ENCODE results near the gene TBX10. TPM values are rescaled to one million over a fixed set of nuclear protein-coding genes. Genes with fewer than 3 reads are reported as not detected.
"Not testable (repeated sequence)": the region's sequence is repeated elsewhere in the genome, so short reads cannot be mapped to it uniquely, and the experiment has no call there.

Gene TBX10
- total RNA-seq, 1 experiment from 2014 or later: not detected

DNA sequence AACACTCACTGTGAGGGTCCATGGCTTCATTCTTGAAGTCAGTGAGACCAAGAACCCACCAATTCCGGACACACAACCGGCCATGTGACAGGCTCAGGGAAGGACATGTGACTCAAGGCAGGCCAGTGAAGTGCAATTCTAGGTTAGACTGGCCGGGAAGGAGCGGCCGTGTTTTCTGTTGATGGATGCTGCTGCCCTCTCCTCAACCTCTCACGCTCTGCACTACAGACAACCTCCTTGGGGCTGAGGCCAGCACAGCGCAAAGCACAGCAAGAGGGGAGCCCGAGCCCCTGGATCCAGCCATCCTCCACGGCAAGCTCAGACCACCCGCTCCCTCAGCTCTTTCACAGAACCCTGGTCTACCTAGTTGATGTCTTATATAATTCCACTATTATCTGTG lies 12.6 kb downstream of the TBX10 start:
- no peak overlapping the region for H2BK120ac ChIP-seq (ENCODE audit: low read depth, low read length, poor library complexity, severe bottlenecking)
- H3K23ac ChIP-seq (ENCODE audit: insufficient read length, low read depth, low read length): no peak overlapping the region
- no peak overlapping the region for H3K4ac ChIP-seq (ENCODE audit: low read depth, low read length)
- no peaks in the 10 kb centered on the region; the same call in 1 of the 2 replicates for H3K4me1 ChIP-seq (ENCODE audit: insufficient read depth, low read length)
- peaks cover 0 to 6% of the 10 kb centered on the region in 2 experiments; a peak in 3 of 5 replicates for H3K9me3 Mint-ChIP-seq
- H4K5ac ChIP-seq (ENCODE audit: insufficient read length, low read depth, low read length): no peak overlapping the region
- H3K23me2 ChIP-seq (ENCODE audit: insufficient read length, low read depth, low read length, poor library complexity, severe bottlenecking): no peaks in the 10 kb centered on the region
- H3K79me2 ChIP-seq (ENCODE audit: insufficient read depth, low read length): no peaks in the 10 kb centered on the region
- no peak overlapping the region for H2AFZ ChIP-seq (ENCODE audit: low read length)
- no peak overlapping the region for H3K4me2 ChIP-seq (ENCODE audit: insufficient read depth, insufficient read length, low read length)
- H4K20me1 ChIP-seq (ENCODE audit: control insufficient read depth, insufficient read depth, insufficient read length): no peaks in the 10 kb centered on the region
- TF ChIP-seq, protein P1, sequence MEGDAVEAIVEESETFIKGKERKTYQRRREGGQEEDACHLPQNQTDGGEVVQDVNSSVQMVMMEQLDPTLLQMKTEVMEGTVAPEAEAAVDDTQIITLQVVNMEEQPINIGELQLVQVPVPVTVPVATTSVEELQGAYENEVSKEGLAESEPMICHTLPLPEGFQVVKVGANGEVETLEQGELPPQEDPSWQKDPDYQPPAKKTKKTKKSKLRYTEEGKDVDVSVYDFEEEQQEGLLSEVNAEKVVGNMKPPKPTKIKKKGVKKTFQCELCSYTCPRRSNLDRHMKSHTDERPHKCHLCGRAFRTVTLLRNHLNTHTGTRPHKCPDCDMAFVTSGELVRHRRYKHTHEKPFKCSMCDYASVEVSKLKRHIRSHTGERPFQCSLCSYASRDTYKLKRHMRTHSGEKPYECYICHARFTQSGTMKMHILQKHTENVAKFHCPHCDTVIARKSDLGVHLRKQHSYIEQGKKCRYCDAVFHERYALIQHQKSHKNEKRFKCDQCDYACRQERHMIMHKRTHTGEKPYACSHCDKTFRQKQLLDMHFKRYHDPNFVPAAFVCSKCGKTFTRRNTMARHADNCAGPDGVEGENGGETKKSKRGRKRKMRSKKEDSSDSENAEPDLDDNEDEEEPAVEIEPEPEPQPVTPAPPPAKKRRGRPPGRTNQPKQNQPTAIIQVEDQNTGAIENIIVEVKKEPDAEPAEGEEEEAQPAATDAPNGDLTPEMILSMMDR (conservative IDR thresholded peaks at IDR 0.05): no peak
- H3T11ph ChIP-seq (ENCODE audit: low read length): no peak overlapping the region
- H3K79me1 ChIP-seq (ENCODE audit: insufficient read depth, low read depth, low read length, poor library complexity, severe bottlenecking): no peaks in the 10 kb centered on the region
- H3K9me3 ChIP-seq (ENCODE audit: control insufficient read depth, low read depth, low read length): no peaks in the 10 kb centered on the region
- no peak overlapping the region for H3K56ac ChIP-seq (ENCODE audit: insufficient read length, low read depth, low read length)
- H3K4me3 Mint-ChIP-seq: 0 out of 5 replicates have a peak overlapping the region, but pooled peaks of 1 of the 2 experiments have one; percentile 62
- H3K36me3 Mint-ChIP-seq (ENCODE audit: insufficient read depth in 1 of 3, low read depth in 3 of 3): peaks cover 20 to 34% (median 31%) of the 10 kb centered on the region in 3 experiments
- H3K14ac ChIP-seq (ENCODE audit: insufficient read depth, low read length): no peak overlapping the region
- H3K27ac ChIP-seq (ENCODE audit: insufficient read length, low read depth, low read length): no peak overlapping the region
- H2BK15ac ChIP-seq (ENCODE audit: low read depth, low read length): no peak overlapping the region
- peak; percentile 68 for DNase-seq
- H3K27me3 Mint-ChIP-seq (ENCODE audit: low read depth): peaks cover 12% of the 10 kb centered on the region
- H3K18ac ChIP-seq (ENCODE audit: insufficient read length, low read depth, low read length): no peak overlapping the region
- no peak overlapping the region for H2BK5ac ChIP-seq (ENCODE audit: insufficient read length, low read length)
- no peak overlapping the region for H3K9ac ChIP-seq (ENCODE audit: extremely low read depth, insufficient read length, low read length)
- WGBS (ENCODE audit: extremely low coverage, insufficient read length, low lambda C conversion rate): no CpG with 5 or more reads among the region's 10 CpGs
- peak overlapping the region; percentile 6 for H4K8ac ChIP-seq (replicated peaks; ENCODE audit: insufficient read length, low read depth, low read length)
- H2AK5ac ChIP-seq (ENCODE audit: insufficient read length, low read length): no peak overlapping the region
- no peak overlapping the region for H4K91ac ChIP-seq (ENCODE audit: insufficient read length, low read depth, low read length)
- H2BK12ac ChIP-seq (ENCODE audit: insufficient read length, low read depth, low read length): no peak overlapping the region
- H2BK20ac ChIP-seq (ENCODE audit: low read depth, low read length, poor library complexity, severe bottlenecking): no peak overlapping the region
- H3K27ac Mint-ChIP-seq: peak overlapping the region in 2 of 3 experiments; percentile 14 to 97; a peak in 3 of 7 replicates
- H3K27me3 ChIP-seq (ENCODE audit: insufficient read depth, low read length): no peaks in the 10 kb centered on the region
- peaks cover 42 to 54% of the 10 kb centered on the region in 2 experiments for H3K4me1 Mint-ChIP-seq

DNA sequence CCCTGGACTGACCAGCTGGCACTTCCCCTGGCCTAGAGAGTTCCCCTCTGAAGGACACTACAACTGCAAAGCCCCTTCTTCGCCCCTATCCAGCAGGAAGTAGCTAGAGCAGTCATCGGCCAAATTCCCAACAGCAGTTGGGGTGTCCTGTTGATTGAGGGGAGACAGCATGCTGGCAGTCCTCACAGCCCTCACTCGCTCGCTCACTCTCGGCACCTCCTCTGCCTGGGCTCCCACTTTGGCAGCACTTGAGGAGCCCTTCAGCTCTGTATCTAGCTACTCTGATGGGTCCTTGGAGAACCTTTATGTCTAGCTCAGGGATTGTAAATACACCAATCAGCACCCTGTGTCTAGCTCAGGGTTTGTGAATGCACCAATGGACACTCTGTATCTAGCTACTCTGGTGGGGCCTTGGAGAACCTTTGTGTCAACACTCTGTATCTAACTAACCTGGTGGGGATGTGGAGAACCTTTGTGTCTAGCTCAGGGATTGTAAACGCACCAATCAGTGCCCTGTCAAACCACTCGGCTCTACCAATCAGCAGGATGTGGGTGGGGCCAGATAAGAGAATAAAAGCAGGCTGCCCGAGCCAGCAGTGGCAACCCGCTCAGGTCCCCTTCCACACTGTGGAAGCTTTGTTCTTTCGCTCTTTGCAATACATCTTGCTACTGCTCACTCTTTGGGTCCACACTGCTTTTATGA lies 13.3 kb downstream of the TBX10 start:
- H3K79me2 ChIP-seq (ENCODE audit: insufficient read depth, low read length); H3K27me3 ChIP-seq (ENCODE audit: insufficient read depth, low read length); H3K4me2 ChIP-seq (ENCODE audit: insufficient read depth, insufficient read length, low read length); H2BK120ac ChIP-seq (ENCODE audit: low read depth, low read length, poor library complexity, severe bottlenecking); H4K8ac ChIP-seq (replicated peaks; ENCODE audit: insufficient read length, low read depth, low read length); H3K4me1 ChIP-seq (ENCODE audit: insufficient read depth, low read length); H3K9me3 ChIP-seq (ENCODE audit: control insufficient read depth, low read depth, low read length); H3K56ac ChIP-seq (ENCODE audit: insufficient read length, low read depth, low read length); H3K27ac ChIP-seq (ENCODE audit: insufficient read length, low read depth, low read length); H2BK15ac ChIP-seq (ENCODE audit: low read depth, low read length); H2BK5ac ChIP-seq (ENCODE audit: insufficient read length, low read length); H4K91ac ChIP-seq (ENCODE audit: insufficient read length, low read depth, low read length); H3K79me1 ChIP-seq (ENCODE audit: insufficient read depth, low read depth, low read length, poor library complexity, severe bottlenecking); H4K20me1 ChIP-seq (ENCODE audit: control insufficient read depth, insufficient read depth, insufficient read length); H3K18ac ChIP-seq (ENCODE audit: insufficient read length, low read depth, low read length); H3K23ac ChIP-seq (ENCODE audit: insufficient read length, low read depth, low read length); H4K5ac ChIP-seq (ENCODE audit: insufficient read length, low read depth, low read length); H2BK20ac ChIP-seq (ENCODE audit: low read depth, low read length, poor library complexity, severe bottlenecking); H3K9ac ChIP-seq (ENCODE audit: extremely low read depth, insufficient read length, low read length); H3K14ac ChIP-seq (ENCODE audit: insufficient read depth, low read length); H3K4ac ChIP-seq (ENCODE audit: low read depth, low read length); H3T11ph ChIP-seq (ENCODE audit: low read length); H3K23me2 ChIP-seq (ENCODE audit: insufficient read length, low read depth, low read length, poor library complexity, severe bottlenecking); H2AFZ ChIP-seq (ENCODE audit: low read length); H3K9me3 Mint-ChIP-seq; H2AK5ac ChIP-seq (ENCODE audit: insufficient read length, low read length); H2BK12ac ChIP-seq (ENCODE audit: insufficient read length, low read depth, low read length): not testable (repeated sequence)
- H3K27ac Mint-ChIP-seq: peak overlapping the region in 2 of 3 experiments; percentile 14 to 97; a peak in 3 of 7 replicates
- H3K27me3 Mint-ChIP-seq (ENCODE audit: low read depth): peaks cover 11% of the 10 kb centered on the region
- peak; percentile 81 for DNase-seq
- peaks cover 45 to 57% of the 10 kb centered on the region in 2 experiments for H3K4me1 Mint-ChIP-seq
- WGBS (ENCODE audit: extremely low coverage, insufficient read length, low lambda C conversion rate): no CpG with 5 or more reads among the region's 10 CpGs
- peaks cover 20 to 37% (median 31%) of the 10 kb centered on the region in 3 experiments for H3K36me3 Mint-ChIP-seq (ENCODE audit: insufficient read depth in 1 of 3, low read depth in 3 of 3)
- peak overlapping the region in 1 of 2 experiments; percentile 62; a peak in 1 of 5 replicates for H3K4me3 Mint-ChIP-seq

All from H9 (cell line).